ENCODE data around the gene MEF2D.

Gene MEF2D

GRCh38 chr1:156523801-156524480, 23.4 kb upstream of the MEF2D start:
- DNase-seq (ENCODE audit: low spot score) = no peak

GRCh38 chr1:156522443-156522970, 21.9 kb upstream of the MEF2D start:
- DNase-seq (ENCODE audit: low spot score) = no peak

GRCh38 chr1:156517748-156518147, 17.2 kb upstream of the MEF2D start:
- DNase-seq (ENCODE audit: low spot score) = no peak

DNA sequence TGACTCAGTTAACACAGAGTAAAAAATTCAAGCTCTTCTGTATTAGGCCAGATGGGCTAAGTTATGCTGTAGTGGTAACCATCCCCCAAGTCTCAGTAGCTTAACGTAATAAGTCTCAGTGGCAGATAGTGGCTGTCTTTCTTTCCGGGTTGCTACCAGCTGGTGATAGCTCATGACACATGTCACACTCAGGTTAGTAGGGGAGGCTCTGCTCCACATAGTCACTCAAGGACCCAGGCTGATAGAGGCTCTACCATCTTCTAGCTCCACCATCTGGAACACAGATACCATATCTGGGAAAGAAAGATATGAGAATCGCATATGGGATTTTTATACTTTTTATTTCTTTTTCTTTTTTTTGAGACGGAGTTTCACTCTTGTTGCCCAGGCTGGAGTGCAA, 16.2 kb upstream of the MEF2D start:
- no peak for DNase-seq (ENCODE audit: low spot score)

- no peak for DNase-seq (ENCODE audit: low spot score)
Observed at GRCh38 chr1:156515956-156516355, 15.4 kb upstream of the MEF2D start.

DNA sequence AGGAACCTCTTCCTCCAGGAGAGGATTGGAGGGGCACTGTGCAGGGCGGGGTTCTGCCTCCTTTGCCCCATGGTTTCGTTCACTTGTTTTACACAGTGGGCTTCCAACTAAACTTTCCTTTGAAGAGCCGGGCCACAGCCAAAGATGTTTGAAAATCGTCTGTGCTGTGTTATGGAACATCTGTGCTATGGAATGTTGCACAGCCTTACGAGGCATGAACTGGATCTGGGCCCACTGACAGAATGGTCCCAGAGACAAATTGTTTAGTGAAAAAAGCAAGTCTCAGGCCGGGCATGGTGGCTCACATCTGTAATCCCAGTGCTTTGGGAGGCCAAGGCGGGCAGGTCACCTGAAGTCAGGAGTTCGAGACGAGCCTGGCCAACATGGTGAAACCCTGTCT, 12.6 kb upstream of the MEF2D start:
- DNase-seq (ENCODE audit: low spot score) = no peak

- peak; percentile 80 for DNase-seq (ENCODE audit: low spot score)
Observed at GRCh38 chr1:156511644-156512043, 11.1 kb upstream of the MEF2D start.

DNA sequence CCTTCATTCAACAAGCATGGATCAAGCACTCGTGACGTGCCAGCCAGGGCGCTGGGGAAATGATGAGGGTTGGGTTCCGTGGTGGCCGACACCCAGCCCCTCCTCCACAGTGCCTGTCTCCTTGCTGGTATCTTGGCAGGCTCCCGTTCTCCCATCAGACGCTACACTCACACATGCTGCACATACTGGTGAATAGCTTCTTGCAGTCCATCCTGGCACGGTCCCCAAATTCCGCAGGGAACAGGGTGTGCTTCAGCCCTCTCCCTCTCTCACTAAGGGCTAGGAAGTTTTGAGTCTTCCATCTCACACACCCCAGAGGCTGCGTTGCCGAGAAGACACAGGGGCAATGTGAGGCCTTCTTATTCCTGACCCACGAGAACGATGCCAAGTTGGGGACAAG, 10.1 kb upstream of the MEF2D start:
- DNase-seq (ENCODE audit: low spot score) = no peak

GRCh38 chr1:156509424-156510034, 9.0 kb upstream of the MEF2D start:
- no peak for DNase-seq (ENCODE audit: low spot score)

- DNase-seq (ENCODE audit: low spot score) = no peak
Observed at GRCh38 chr1:156508955-156509234, 8.3 kb upstream of the MEF2D start.

DNA sequence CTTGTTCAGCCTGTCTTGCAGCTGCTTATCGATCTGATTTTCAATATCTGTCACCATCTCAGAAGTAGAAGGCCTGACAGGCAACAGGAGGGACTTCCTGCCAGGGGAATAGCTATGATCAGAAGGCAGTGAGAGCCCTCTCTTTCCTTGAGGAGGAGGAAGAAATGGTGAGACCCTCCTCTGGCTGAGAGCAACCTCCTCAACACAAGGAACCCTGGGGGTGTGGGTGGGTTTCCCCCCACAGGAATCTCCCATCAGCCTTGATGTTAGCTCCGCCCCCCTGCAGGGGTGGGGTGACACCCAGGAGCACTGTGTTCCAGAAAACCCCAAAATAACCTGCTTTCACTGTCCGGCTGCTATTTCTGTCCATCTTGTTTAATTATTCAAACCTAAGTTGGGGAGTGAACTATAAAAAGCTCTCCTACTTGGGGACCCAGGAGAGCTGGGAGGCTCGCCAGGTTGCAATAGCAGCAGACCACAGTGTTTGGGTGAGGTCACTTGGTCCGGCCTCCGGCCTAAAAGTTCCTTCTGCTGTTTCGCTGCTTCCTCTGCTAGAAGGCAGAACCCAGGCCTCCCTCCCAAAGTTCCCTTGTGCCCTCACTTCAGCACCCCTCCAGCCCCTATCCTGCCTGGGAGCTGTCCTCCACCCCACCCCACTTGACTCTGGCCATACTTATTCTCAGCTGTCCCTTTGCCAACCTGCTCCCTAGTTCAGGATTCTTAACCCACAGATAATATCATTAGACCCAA, 7.8 kb upstream of the MEF2D start:
- no peak for DNase-seq (ENCODE audit: low spot score)

GRCh38 chr1:156506450-156506849, 5.9 kb upstream of the MEF2D start:
- DNase-seq (ENCODE audit: low spot score) = no peak

GRCh38 chr1:156505679-156506298, 5.2 kb upstream of the MEF2D start:
- no peak for DNase-seq (ENCODE audit: low spot score)

- peak; percentile 97 for DNase-seq (ENCODE audit: low spot score)
Observed at GRCh38 chr1:156504821-156505678, 4.5 kb upstream of the MEF2D start.

DNA sequence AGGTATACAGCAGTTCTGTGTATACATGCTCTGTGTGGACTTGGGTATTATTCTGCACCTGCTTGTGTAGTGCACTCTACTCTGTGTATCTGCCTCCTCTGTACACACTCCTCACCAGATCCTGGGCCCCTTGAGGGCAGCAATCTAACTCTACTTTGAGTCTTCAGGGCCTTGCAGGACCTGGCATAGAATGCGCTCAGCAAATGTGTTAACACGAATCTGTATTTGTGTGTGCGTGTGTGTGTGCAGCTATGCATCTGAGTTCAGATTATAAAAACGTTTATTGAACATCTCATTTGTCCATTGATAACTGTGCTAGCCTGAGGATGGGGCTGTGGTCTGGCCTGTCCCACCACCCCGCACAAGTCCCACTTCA, 3.9 kb upstream of the MEF2D start:
- DNase-seq (ENCODE audit: low spot score) = no peak

DNA sequence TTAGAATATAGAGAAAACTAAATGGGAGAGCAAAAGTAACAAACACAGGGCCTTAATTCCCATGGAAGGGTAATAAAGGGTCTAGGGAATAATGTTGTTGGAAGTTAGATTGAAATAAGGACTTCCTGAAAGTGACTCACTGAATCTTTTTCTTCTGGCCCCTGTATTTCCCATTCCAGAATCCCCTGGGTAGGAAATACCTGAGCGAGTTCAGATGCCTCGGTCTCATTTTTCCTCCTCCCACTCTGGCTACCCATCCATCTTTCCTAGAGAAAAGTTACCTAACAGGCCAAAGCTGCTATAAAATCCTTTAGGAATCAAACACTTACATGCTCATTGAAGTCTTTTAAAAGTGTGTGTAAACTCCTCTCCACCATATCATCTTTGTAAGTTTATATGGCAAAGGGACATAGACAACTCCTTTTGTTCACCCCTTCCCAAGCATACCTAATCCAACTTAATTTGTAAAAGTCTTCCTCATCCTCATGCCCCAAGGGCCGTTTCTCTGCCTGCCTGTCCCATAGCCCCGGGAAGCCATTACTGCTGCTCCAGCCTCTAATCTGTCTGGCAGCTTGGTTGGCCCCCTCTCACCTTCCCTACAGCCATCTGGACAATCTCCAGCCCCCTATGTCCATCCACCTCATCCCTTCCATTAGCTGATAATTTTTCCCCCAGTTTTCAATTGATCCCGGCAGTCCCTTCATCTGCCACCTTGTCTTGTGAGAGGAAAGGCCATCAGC, 3.3 kb upstream of the MEF2D start:
- DNase-seq (ENCODE audit: low spot score) = no peak

DNA sequence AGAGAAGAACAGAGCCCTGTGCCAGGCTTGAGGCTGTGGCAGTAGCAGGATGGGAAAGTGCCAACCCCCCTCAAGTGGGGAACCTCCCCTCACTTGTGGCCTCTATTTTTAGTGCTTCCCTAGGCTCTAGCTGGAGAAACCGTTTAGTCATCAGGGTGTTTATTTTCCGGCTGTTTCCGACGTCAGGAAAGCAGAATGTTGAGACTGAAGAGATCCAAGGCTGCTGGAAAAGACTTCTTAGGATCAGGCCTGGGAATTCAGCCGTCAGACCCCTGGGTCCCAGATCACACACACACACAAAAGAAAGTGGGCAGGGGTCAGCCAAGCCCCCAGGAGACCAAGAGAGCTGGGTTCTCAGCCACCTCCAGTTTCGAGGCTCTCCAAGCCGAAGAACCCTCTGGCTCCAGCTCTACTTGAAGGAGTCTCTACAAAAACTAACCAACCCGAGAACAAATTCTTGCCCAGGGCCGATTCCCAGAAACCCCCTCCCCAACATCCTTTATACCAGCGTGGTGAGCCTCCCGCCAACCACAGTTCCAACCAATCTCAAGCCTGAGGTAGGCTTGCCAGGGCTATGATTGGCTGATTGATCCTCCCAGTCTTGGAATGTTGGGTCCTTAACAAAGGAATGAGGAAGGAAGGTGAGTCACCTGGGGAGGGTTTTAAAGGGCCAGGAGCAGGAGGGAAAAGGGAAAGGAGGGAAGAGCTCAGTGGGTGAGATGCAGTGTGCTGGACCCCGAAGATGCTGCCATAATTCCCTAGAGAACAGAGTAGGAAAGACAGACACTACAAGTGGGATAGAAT, 2.5 kb upstream of the MEF2D start:
- no peak for DNase-seq (ENCODE audit: low spot score)

DNA sequence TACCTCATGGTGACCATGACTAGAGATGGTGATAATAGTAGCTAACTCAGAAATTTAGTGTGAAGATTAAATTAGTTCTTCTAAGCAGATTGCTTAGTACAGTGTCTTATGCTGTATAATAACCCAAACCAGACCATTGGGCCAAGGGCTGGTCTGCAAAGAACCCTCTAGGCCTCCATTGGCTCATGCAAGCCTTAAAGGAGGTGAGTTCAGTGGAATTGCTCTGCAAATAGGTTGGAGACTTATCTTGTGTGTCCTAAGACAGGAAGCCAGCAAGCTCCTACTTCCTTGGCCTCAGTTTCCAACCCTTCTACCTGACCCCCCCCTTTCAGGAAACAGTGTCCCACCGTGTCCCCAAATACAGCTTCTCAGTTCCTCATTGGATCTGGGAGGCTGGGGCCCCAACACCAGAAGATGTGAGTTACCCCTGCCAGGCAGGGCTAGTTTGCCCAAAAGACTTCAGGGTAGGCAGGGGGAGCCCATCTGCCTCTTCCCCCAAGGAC, 1.9 kb upstream of the MEF2D start:
- DNase-seq (ENCODE audit: low spot score) = no peak

- DNase-seq (ENCODE audit: low spot score) = peak; percentile 93
Observed at GRCh38 chr1:156500793-156501506, 375 bp upstream of the MEF2D start.

Measured in activated CD4-positive, alpha-beta T cell treated with anti-CD3 and anti-CD28 coated beads, Interleukin-2, Interleukin-4, amounts not matched to agents 100 ng/mL and 50 ng/mL, durations not matched to agents 16 hours and 8 hours (primary cell).